Fibroblast of the aortic adventitia (primary cell): ENCODE data around the gene SPX. TPM values are rescaled to one million over a fixed set of nuclear protein-coding genes. Genes with fewer than 3 reads are reported as not detected.
A peak's percentile ranks its signal among the peaks of the same experiment; 100 is the strongest.

ENCODE experiments used
- DNase-seq: peaks from one replicate; pipeline ENCODE4 v3.0.0-alpha.2; 2010; ENCODE audit warnings: low read depth
- H3K4me3 ChIP-seq: 2 replicates; pipeline ENCODE4 v1.5.1; 2011; ENCODE audit warnings: low read depth, mild to moderate bottlenecking, control low read depth, low read length, moderate library complexity
- CTCF ChIP-seq: IDR thresholded peaks from 2 replicates; pipeline ENCODE4 v1.5.1; 2011; ENCODE audit warnings: mild to moderate bottlenecking, low read length, control low read depth, inconsistent platforms; ENCODE audit not compliant: insufficient read depth
- total RNA-seq: library from RNA; depleted of rRNA; stranded (reverse); fragments of >200 nt; gene quantifications from 2 replicates; pipeline ENCODE4 v1.2.3, GENCODE V29; 2012; ENCODE audit warnings: low replicate concordance

Gene SPX
- total RNA-seq, result 0.54 and 0.82 TPM in 2 replicates

- H3K4me3 ChIP-seq, result peak within 1 kb of the TSS; percentile 67
- TF ChIP-seq CTCF, result no peak
- peak; percentile 6 for DNase-seq
Measured at GRCh38 chr12:21526053-21526452, at the start of gene SPX. SPX (plus strand) TSS chr12:21526296; CDS start chr12:21526473, 177 bp downstream.

GRCh38 chr12:21476949-21477348, 49.1 kb upstream of the SPX start:
- H3K4me3 ChIP-seq, result no peak overlapping the region
- no peak for TF ChIP-seq CTCF
- DNase-seq, result peak; percentile 37

- H3K4me3 ChIP-seq, result no peak overlapping the region
- TF ChIP-seq CTCF, result no peak
- DNase-seq, result no peak
Measured at GRCh38 chr12:21478756-21479455, 47.2 kb upstream of the SPX start.

GRCh38 chr12:21483531-21483930, 42.6 kb upstream of the SPX start:
- DNase-seq, result no peak
- no peak for TF ChIP-seq CTCF

GRCh38 chr12:21485998-21486397, 40.1 kb upstream of the SPX start:
- TF ChIP-seq CTCF, result no peak
- no peak overlapping the region for H3K4me3 ChIP-seq
- no peak for DNase-seq

More at GRCh38 chr12:21483531-21483930, 42.6 kb upstream of the SPX start:
- no peak overlapping the region for H3K4me3 ChIP-seq

- no peak for DNase-seq
- no peak for TF ChIP-seq CTCF
- peak overlapping the region; percentile 28 for H3K4me3 ChIP-seq
Measured at GRCh38 chr12:21499765-21500164, 26.3 kb upstream of the SPX start.
